GM19043 (cell line): ENCODE measurements around the gene IGSF8.
"Not testable (repeated sequence)": the region's sequence is repeated elsewhere in the genome, so short reads cannot be mapped to it uniquely, and the experiment has no call there.

Source experiments
- ATAC-seq: cut with Tn5 transposase; IDR thresholded peaks from one replicate; pipeline ENCODE4 v1.9.1; 2021; ENCODE audit warnings: low read depth; ENCODE audit not compliant: unreplicated experiment

The IGSF8 gene

GRCh38 chr1:160127381-160127780 is 29.0 kb upstream of the IGSF8 start:
- ATAC-seq = no peak

GRCh38 chr1:160126342-160126741 is 27.9 kb upstream of the IGSF8 start:
- not testable (repeated sequence) for ATAC-seq

GRCh38 chr1:160125746-160126145 is 27.3 kb upstream of the IGSF8 start:
- no peak for ATAC-seq

DNA sequence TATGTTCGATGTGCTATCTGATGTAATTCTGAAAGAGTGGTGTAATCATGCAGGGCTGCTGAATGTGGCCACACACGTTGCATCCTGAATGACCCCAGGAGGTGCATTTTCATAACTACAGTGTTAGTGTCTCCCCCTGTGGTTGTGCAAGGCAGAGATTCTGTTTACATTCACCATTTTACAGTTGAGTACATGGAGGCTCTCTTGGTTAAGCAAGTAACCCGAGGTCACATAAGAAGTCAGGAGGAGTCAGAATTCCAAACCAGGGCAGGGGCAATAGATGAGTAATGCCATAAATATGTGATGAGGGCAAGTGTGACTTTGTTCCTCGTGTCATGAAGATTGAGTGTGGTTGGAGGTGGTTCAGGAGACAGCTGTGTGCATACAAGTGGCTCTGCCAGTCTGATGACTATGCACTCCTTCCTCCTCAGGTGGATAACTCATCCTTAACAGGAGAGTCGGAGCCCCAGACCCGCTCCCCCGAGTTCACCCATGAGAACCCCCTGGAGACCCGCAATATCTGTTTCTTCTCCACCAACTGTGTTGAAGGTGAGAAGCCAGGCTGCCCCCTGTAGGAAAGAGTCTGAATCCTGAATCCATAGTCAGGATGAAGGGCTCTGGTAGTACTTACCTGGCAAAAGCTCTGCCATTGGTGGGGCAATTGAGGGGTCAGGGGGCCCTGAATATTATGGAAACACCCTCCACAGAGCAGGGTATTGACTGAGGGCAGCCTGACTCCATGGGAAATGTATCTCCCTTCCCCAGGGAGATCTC is 26.5 kb upstream of the IGSF8 start:
- ATAC-seq = no peak

GRCh38 chr1:160123726-160124125 is 25.3 kb upstream of the IGSF8 start:
- ATAC-seq = no peak

DNA sequence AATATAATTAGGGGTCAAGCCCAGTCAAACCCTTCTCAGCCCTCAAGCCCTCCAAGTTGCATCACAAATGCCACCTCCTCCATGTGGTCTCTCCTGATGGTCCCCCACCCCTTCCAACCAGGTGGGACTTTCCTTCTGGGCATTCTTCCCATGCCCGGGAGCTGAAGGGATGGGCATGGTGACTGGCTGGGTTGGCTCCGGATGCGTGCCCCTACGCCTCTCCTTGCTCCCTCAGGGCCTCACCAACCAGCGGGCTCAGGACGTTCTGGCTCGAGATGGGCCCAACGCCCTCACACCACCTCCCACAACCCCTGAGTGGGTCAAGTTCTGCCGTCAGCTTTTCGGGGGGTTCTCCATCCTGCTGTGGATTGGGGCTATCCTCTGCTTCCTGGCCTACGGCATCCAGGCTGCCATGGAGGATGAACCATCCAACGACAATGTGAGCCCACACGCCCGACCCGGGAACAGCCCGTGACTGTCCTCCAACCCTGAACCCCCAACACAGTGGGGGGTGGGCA is 24.6 kb upstream of the IGSF8 start:
- no peak for ATAC-seq

DNA sequence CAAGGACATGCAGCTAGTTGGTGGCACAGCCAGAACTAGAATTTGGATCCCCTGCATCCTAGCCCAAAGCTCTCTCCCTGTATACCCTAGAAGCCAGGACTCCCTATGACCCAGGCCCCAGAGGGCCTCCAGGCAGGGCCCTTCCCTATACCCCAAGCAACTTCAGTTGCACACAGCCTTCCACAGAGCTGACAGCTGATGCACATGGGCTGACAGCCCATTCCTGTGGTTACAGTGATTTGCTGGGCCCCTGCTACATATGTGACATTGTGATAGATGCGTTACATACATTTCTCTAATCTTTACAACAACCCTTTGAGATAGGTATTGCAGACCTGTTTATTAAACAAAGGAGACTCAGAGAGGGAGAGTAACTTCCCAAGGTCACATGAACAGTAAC is 23.0 kb upstream of the IGSF8 start:
- ATAC-seq = no peak

- no peak for ATAC-seq
Measured at GRCh38 chr1:160120797-160121196, 22.4 kb upstream of the IGSF8 start.

- no peak for ATAC-seq
Measured at GRCh38 chr1:160118928-160119327, 20.5 kb upstream of the IGSF8 start.

DNA sequence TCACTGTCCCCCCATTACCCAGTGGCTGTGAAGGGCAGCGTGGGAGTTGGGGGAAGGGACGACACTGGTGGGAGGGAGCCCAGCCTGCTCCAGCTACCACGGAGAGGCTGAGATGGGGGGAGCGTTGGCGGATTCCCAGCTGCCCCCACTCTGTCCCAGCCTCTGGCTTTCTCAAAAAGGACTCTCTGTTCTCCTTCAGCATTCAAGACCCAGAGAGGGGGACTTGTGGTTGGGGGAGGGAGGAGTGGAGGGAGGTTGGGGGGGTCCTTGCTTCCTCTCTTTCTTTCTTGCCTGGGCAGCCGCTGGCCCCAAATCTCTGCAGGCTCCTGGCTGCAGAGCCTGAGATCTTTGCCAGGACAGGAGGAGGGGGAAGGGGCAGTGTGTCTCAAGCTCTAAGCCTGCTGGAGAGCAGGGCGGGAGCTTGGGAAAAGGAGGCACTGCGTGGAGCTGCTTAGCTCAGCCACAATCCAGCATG is 19.3 kb upstream of the IGSF8 start:
- no peak for ATAC-seq

DNA sequence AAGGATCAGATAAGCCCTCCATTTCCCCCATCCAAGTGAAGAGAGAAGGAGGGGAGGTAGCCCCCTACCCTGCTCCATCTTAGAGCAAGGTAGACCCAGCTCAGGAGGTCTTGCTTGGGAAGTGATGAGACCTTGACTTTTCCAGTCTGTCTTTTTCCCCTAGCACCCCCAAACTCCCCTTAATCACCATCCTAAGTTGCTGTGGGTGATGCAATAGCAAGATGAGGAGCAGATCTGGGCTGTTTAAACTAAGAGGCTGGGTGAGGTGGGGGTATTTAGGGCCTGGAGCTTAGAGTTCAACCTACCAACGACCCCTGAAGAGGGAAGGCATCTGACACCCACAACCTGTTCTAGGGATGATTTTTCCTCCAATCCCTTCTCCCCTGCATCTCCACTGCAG is 18.9 kb upstream of the IGSF8 start:
- ATAC-seq = no peak

- no peak for ATAC-seq
Measured at GRCh38 chr1:160116283-160117147, 18.1 kb upstream of the IGSF8 start.

GRCh38 chr1:160115545-160116282 is 17.3 kb upstream of the IGSF8 start, which contains the start of gene ATP1A2:
TSS of gene ATP1A2 (plus strand) at chr1:160115759. CDS start at chr1:160115862, 103 bp downstream.
- ATAC-seq = no peak

DNA sequence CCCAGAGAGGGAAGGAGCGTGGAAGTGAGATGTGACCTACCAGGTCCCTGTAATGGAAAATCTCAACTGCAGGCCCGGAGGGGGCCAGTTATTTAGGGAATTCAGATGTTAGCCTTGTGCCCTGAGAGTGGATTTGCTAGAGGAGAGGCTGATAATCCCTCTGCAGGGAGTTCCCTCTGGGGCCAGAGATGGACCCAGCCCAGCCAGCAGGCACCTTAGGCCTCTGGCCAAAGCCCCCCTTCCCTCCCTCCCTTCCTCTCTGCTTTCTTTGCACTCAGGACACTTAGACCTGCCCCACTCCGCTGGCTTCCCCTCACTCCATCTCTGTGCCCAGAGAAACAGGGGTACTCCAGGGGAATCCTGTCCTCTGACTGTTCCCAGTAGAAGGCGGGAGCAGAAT is 15.7 kb upstream of the IGSF8 start:
- no peak for ATAC-seq

- no peak for ATAC-seq
Measured at GRCh38 chr1:160113407-160113806, 15.0 kb upstream of the IGSF8 start.

DNA sequence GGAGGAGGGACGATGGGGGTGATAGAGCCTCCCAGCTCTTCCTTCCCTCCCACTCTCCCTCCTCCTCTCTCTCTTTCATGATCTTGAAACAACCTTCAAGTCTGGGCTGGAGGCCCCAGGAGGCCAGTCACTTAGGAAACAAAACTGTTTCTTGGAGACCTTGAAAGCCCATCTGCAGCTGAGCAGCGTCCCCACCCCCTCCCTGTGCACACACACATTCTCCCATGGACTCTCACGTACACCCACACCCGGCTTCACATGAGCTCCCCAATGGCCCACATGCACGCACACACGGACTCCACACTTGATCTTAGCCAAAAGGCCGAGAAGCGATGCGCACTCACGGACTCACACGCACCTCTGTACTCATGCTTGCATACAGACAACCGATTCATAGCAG is 13.9 kb upstream of the IGSF8 start:
- ATAC-seq = no peak

GRCh38 chr1:160111462-160111861 is 13.0 kb upstream of the IGSF8 start:
- ATAC-seq = not testable (repeated sequence)

DNA sequence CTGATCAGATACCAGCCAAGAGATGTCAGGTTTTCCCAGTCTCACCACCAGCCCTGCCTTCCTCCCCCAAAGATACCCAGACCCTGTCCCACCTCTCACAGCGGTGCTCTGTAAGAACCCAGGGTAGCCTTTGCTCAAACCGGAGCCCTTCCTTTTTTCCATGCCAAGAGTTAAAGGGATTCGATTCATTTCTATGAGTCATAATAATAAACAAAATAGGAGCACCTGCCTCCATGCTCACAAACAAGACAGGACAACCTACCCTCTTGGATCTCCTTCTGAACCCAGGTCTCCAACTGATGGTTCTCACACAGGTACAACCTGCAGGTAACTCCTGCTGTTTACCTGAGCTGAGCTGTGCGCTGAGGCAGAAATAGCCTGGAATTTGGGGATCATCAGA is 11.3 kb upstream of the IGSF8 start:
- ATAC-seq = no peak

- no peak for ATAC-seq
Measured at GRCh38 chr1:160108888-160109662, 10.7 kb upstream of the IGSF8 start.

- no peak for ATAC-seq
Measured at GRCh38 chr1:160107512-160107911, 9.1 kb upstream of the IGSF8 start.
